Progenitor cell of endocrine pancreas (in vitro differentiated cells): ENCODE results near the gene TOR1AIP1. TPM values are rescaled to one million over a fixed set of nuclear protein-coding genes. Genes with fewer than 3 reads are reported as not detected.

ENCODE experiments used
- DNase-seq: peaks from one replicate; pipeline ENCODE4 v3.0.0; 2021; ENCODE audit warnings: low spot score; ENCODE audit not compliant: unreplicated experiment
- H3K27ac Mint-ChIP-seq: 2 replicates; pipeline ENCODE4 v1.8.0; 2021; ENCODE audit warnings: mild to moderate bottlenecking, moderate library complexity, mixed read lengths
- H3K27me3 Mint-ChIP-seq: 2 replicates; pipeline ENCODE4 v1.8.0; 2021; ENCODE audit warnings: mixed read lengths
- H3K36me3 Mint-ChIP-seq: 2 replicates; pipeline ENCODE4 v1.8.0; 2022; ENCODE audit warnings: mixed read lengths; ENCODE audit not compliant: insufficient read depth
- H3K4me1 Mint-ChIP-seq: 2 replicates; pipeline ENCODE4 v1.8.0; 2021; ENCODE audit warnings: low read depth, mixed read lengths
- H3K4me3 Mint-ChIP-seq: 2 replicates; pipeline ENCODE4 v1.8.0; 2021; ENCODE audit warnings: low read depth, mild to moderate bottlenecking, moderate library complexity, mixed read lengths
- H3K9me3 Mint-ChIP-seq: 2 replicates; pipeline ENCODE4 v1.8.0; 2021; ENCODE audit warnings: low read depth, mixed read lengths
- total RNA-seq: library from RNA; stranded (reverse); gene quantifications from 2 replicates; pipeline ENCODE4 v1.2.1, GENCODE V29; 2021
- TF ChIP-seq, protein P1 (sequence below): fragments of 200-600 bp; sonication (generic); IDR thresholded peaks from one replicate; pipeline ENCODE4 v1.5.0; 2021; ENCODE audit warnings: antibody characterized with exemption, mild to moderate bottlenecking; ENCODE audit not compliant: unreplicated experiment

Gene TOR1AIP1
- total RNA-seq, 1 donor from 2014 or later = 32.0 TPM

DNA sequence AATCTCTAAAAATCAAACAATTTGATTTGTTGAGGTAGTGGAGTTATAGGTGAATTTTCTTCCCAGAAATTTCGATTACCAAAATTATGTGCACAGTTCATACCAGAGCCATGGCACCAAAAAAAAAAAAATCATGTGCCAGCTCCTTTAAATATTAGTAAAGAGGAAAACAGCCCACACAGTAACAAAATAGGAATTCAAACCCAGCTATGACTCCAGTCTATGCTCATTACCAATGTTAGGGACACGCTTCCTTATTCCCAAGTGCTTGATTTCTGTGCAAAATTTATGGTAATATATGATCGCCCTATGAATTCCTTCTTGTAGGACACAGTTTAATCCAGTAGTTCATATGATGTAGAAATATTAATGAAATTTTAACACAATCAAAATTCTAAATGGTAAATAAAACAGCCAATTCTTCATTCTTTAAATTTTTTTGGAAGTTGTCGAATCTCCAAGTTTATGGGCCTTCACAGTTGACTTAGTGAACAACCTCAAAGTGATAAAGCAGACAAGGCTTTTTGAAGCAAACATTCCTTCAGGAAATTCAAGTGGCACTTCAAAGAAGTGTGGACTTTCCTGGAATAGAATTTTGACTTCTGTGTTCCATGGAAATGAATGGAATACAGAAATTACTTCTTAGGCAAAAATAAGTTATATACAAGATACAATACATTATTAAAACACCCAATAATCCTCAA, 6.3 kb upstream of the TOR1AIP1 start:
- DNase-seq = no peak
- TF ChIP-seq, protein P1, sequence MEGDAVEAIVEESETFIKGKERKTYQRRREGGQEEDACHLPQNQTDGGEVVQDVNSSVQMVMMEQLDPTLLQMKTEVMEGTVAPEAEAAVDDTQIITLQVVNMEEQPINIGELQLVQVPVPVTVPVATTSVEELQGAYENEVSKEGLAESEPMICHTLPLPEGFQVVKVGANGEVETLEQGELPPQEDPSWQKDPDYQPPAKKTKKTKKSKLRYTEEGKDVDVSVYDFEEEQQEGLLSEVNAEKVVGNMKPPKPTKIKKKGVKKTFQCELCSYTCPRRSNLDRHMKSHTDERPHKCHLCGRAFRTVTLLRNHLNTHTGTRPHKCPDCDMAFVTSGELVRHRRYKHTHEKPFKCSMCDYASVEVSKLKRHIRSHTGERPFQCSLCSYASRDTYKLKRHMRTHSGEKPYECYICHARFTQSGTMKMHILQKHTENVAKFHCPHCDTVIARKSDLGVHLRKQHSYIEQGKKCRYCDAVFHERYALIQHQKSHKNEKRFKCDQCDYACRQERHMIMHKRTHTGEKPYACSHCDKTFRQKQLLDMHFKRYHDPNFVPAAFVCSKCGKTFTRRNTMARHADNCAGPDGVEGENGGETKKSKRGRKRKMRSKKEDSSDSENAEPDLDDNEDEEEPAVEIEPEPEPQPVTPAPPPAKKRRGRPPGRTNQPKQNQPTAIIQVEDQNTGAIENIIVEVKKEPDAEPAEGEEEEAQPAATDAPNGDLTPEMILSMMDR = no peak
- H3K27ac Mint-ChIP-seq = no peak overlapping the region
- H3K27me3 Mint-ChIP-seq = no peaks in the 10 kb centered on the region
- no peaks in the 10 kb centered on the region for H3K9me3 Mint-ChIP-seq
- H3K4me3 Mint-ChIP-seq = peak overlapping the region; percentile 96
- H3K4me1 Mint-ChIP-seq = peaks cover 33% of the 10 kb centered on the region
- peaks cover 4% of the 10 kb centered on the region for H3K36me3 Mint-ChIP-seq

DNA sequence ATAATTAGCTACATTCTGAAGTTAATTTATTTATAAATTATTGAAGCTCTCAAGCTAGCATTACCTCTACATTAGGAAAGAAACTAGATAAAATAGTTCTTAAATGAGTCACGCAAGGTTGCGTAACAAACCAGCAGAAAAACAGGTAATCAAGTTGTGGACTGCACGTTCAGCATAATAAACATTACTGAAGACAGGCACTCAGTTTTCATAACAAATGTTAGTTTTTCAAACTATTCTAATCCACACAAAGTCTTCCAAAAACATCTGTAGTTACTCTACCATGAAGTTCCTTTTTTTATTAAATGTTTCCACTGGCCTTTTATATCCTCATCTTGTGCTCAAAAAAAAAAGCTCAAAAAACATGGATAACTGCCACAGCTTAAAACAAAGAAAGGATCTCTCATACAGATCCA, 5.8 kb upstream of the TOR1AIP1 start:
- TF ChIP-seq, protein P1 = no peak
- peaks cover 34% of the 10 kb centered on the region for H3K4me1 Mint-ChIP-seq
- DNase-seq = no peak
- no peaks in the 10 kb centered on the region for H3K9me3 Mint-ChIP-seq
- peaks cover 4% of the 10 kb centered on the region for H3K36me3 Mint-ChIP-seq
- H3K27me3 Mint-ChIP-seq = no peaks in the 10 kb centered on the region
- peak overlapping the region; percentile 77 for H3K27ac Mint-ChIP-seq
- H3K4me3 Mint-ChIP-seq = peak overlapping the region; percentile 96

DNA sequence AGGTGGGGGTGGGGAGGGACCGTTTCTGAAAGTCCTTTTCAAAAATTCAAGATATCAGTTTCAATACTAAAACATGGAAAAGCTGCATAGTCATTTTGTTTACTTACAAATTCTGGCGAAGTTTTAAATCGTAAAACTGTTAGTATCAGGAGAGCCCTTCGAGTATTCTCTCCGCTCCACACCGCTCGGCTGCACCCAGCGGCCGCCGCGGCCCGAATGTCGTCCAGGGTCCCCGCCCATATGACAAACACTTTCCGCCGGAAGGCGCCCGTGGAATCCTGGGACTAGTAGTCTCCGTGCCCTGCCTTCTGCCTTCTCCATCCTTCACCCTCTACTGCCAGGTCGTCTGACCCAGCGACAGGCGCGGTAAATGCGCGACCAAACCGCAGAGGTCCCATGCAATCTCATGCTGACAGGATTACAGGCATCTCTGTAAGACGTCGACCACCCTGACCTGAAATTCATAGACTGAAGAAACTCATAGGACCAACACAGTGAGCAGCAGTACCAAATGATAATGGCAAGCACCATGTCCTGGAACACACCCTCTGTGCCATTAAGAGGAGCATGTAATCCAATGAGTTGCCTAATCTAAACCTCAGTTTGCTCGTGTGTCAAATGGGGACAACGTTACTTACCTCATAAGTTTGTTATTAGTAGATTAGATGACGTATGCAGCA, 4.4 kb upstream of the TOR1AIP1 start, which contains the start of gene TOR1AIP2:
TSS of gene TOR1AIP2 (minus strand) at position 218 of the 680 bp plus-strand sequence. CDS start 25,138 bp downstream, outside the sequence.
- peaks cover 4% of the 10 kb centered on the region for H3K36me3 Mint-ChIP-seq
- TF ChIP-seq, protein P1 = no peak
- H3K27ac Mint-ChIP-seq = peak within 1 kb of the TSS; percentile 97
- DNase-seq = peak; percentile 63
- H3K27me3 Mint-ChIP-seq = no peaks in the 10 kb centered on the region
- H3K9me3 Mint-ChIP-seq = no peaks in the 10 kb centered on the region
- H3K4me3 Mint-ChIP-seq = peak within 1 kb of the TSS; percentile 96
- H3K4me1 Mint-ChIP-seq = peaks cover 42% of the 10 kb centered on the region

DNA sequence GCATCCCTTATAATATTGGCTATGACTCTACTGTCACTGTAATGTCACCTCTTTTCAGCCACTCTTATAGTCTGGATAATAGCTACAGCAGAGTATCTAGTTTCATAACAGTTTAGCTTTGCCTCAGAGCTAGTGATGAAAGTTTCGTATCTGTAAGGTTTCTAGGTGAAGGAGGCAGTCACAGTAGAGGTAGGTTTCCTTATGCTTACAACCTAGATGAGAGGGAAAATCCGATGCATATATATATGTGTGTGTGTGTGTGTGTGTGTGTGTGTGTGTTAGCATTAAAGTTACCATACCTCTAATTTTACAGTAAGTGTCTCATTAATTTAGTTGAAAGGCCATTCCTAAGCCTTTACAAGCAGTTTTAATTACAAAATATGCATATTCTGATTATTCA, 2.3 kb upstream of the TOR1AIP1 start:
- Mint-ChIP-seq H3K27me3 (no peaks in the 10 kb centered on the region), H3K4me3 (no peak overlapping the region), H3K27ac (no peak overlapping the region), H3K36me3 (no peaks in the 10 kb centered on the region), H3K9me3 (no peaks in the 10 kb centered on the region), H3K4me1 (peaks cover 40% of the 10 kb centered on the region)
- no peak for DNase-seq
- TF ChIP-seq, protein P1 = no peak

DNA sequence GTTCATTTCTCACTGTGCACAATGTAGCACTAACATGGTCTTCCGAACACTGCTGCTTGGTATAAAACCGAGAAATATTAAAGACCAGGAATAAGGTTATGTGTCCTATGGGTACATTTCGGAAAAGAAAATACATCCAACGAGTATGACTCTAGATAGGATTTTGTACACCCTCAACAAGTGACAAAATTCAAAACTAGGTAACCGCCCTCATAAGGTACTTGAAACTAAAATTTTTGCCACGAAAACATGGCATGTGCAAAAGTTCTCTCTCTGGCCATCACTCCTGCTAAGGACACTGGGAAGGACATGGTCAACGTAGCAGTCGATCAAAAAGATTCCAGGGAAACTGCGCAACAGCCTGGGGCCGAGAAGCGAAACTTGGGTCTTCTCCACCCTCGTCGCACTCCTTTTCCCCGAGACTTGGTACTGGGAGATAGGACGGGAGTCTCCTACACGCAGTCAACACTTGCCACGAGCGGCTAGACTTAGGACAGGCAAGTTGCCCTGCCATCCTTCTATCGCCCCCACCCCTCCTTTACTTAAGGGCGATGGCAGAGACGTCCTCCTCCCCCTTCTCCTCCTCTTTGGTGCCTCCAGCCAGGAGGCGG, 338 bp upstream of the TOR1AIP1 start:
- DNase-seq = no peak
- Mint-ChIP-seq H3K27ac (peak overlapping the region; percentile 100), H3K27me3 (no peaks in the 10 kb centered on the region), H3K4me3 (peak overlapping the region; percentile 96), H3K4me1 (peaks cover 26% of the 10 kb centered on the region), H3K9me3 (no peaks in the 10 kb centered on the region), H3K36me3 (no peaks in the 10 kb centered on the region)
- TF ChIP-seq, protein P1 = no peak
